HepG2 (cell line): Measurements from ENCODE around the gene HEXIM1. TPM values are rescaled to one million over a fixed set of nuclear protein-coding genes. Genes with fewer than 3 reads are reported as not detected.

Source experiments
- AHR ChIP-seq: IDR thresholded peaks from 2 replicates; pipeline ENCODE4 v1.6.1; 2018; ENCODE audit warnings: missing genetic modification reagents, missing compliant biosample characterization
- BORCS8-MEF2B ChIP-seq: sonication (generic); formaldehyde crosslinking; IDR thresholded peaks from 2 replicates; pipeline ENCODE4 v1.8.0; 2022; ENCODE audit warnings: mild to moderate bottlenecking, missing genetic modification reagents
- CENPX ChIP-seq: sonication (generic); formaldehyde crosslinking; IDR thresholded peaks from 2 replicates; pipeline ENCODE4 v1.9.0; 2021; ENCODE audit warnings: mild to moderate bottlenecking, missing genetic modification reagents, moderate library complexity
- HNF4G ChIP-seq, 2 experiments: sonication (generic) in 1 of 2; formaldehyde crosslinking in 1 of 2; IDR thresholded peaks; 2 replicates each; pipeline versions ENCODE4 v1.4.0 to v1.6.1; 2011 to 2020; ENCODE audit warnings: borderline replicate concordance in 2 of 2, low read depth in 2 of 2, mild to moderate bottlenecking in 2 of 2, low read length in 1 of 2, missing genetic modification reagents in 1 of 2, moderate library complexity in 1 of 2
- KAT7 ChIP-seq: IDR thresholded peaks from 2 replicates; pipeline ENCODE4 v1.6.1; 2018; ENCODE audit warnings: borderline replicate concordance, missing compliant biosample characterization
- MATR3 ChIP-seq: sonication (generic); formaldehyde crosslinking; IDR thresholded peaks from 2 replicates; pipeline ENCODE4 v1.4.0; 2020; ENCODE audit warnings: missing genetic modification reagents
- MLLT10 ChIP-seq: sonication (generic); formaldehyde crosslinking; IDR thresholded peaks from 2 replicates; pipeline ENCODE4 v1.4.0; 2020; ENCODE audit warnings: missing genetic modification reagents
- MYPOP ChIP-seq: sonication (generic); formaldehyde crosslinking; IDR thresholded peaks from 2 replicates; pipeline ENCODE4 v1.8.1; 2023; ENCODE audit warnings: mild to moderate bottlenecking, moderate library complexity, missing genetic modification reagents
- NFKBIZ ChIP-seq: IDR thresholded peaks from 2 replicates; pipeline ENCODE4 v1.6.1; 2018; ENCODE audit warnings: missing genetic modification reagents, missing compliant biosample characterization
- RFX5 ChIP-seq: IDR thresholded peaks from 2 replicates; pipeline ENCODE4 v1.6.1; 2011; ENCODE audit warnings: low read depth, low read length, improper control_type of control experiment
- SALL1 ChIP-seq: sonication (generic); formaldehyde crosslinking; IDR thresholded peaks from 2 replicates; pipeline ENCODE4 v1.8.0; 2022; ENCODE audit warnings: mild to moderate bottlenecking, missing genetic modification reagents
- SMARCE1 ChIP-seq: fragments of 450-650 bp; IDR thresholded peaks from 2 replicates; pipeline ENCODE4 v1.6.1; 2017; ENCODE audit warnings: borderline replicate concordance
- ZBTB38 ChIP-seq: sonication (generic); formaldehyde crosslinking; IDR thresholded peaks from 2 replicates; pipeline ENCODE4 v1.5.1; 2020; ENCODE audit warnings: mild to moderate bottlenecking, missing genetic modification reagents
- ZBTB8A ChIP-seq: sonication (generic); formaldehyde crosslinking; IDR thresholded peaks from 2 replicates; pipeline ENCODE4 v1.4.0; 2020; ENCODE audit warnings: mild to moderate bottlenecking, low read depth, missing genetic modification reagents, borderline replicate concordance
- ZNF235 ChIP-seq: sonication (generic); formaldehyde crosslinking; IDR thresholded peaks from 2 replicates; pipeline ENCODE4 v1.8.1; 2023; ENCODE audit warnings: mild to moderate bottlenecking, missing genetic modification reagents, borderline replicate concordance
- ZNF362 ChIP-seq: sonication (generic); formaldehyde crosslinking; IDR thresholded peaks from 2 replicates; pipeline ENCODE4 v1.4.0; 2020; ENCODE audit warnings: missing genetic modification reagents, mild to moderate bottlenecking, borderline replicate concordance
- ZSCAN21 ChIP-seq: sonication (generic); formaldehyde crosslinking; IDR thresholded peaks from 2 replicates; pipeline ENCODE4 v1.8.0; 2022; ENCODE audit warnings: mild to moderate bottlenecking, missing genetic modification reagents, moderate library complexity, borderline replicate concordance
- polyA plus RNA-seq, 8 experiments: library from polyadenylated mRNA; depleted of rRNA in 3 of 8; stranded (reverse) in 7 of 8; unstranded in 1 of 8; fragments of >200 nt; fragmentation: Illumina TruSeq in 4 of 8; extraction: Trizol in 4 of 8; gene quantifications; 2 replicates each; pipeline versions ENCODE4 v1.2.1 to v1.2.3, GENCODE V29; 2011 to 2016; ENCODE audit warnings: low read depth in 4 of 8, missing spikeins in 1 of 8, mixed read lengths in 1 of 8; ENCODE audit not compliant: insufficient read depth in 1 of 8
- total RNA-seq, 5 experiments: library from RNA; depleted of rRNA; stranded (reverse); fragments of >200 nt; fragmentation: Illumina TruSeq; extraction: Trizol; gene quantifications; 2 replicates each; pipeline ENCODE4 v1.2.3, GENCODE V29; 2016; ENCODE audit warnings: low read depth in 1 of 5
- TF ChIP-seq, protein P1 (sequence below): sonication (generic); formaldehyde crosslinking; IDR thresholded peaks from 2 replicates; pipeline ENCODE4 v1.8.0; 2022; ENCODE audit warnings: missing genetic modification reagents, mild to moderate bottlenecking, moderate library complexity, borderline replicate concordance
- TF ChIP-seq, protein P2 (sequence below): IDR thresholded peaks from 2 replicates; pipeline ENCODE4 v1.6.1; 2016; ENCODE audit warnings: mild to moderate bottlenecking
- TF ChIP-seq, protein P3 (sequence below): sonication (generic); formaldehyde crosslinking; IDR thresholded peaks from 2 replicates; pipeline ENCODE4 v1.8.1; 2022; ENCODE audit warnings: low read depth, mild to moderate bottlenecking, missing genetic modification reagents

The HEXIM1 gene
- total and polyA plus RNA-seq, 2 of the 13 experiments (the other 11 are each of a cell fraction or from before 2014, with no cell fraction given): 10.5 to 16.6 TPM

- TF ChIP-seq ZNF235 (no peak), RFX5 (no peak), ZSCAN21 (CRISPR knock-in tag) (no peak), AHR (CRISPR knock-in tag) (no peak), MLLT10 (CRISPR knock-in tag) (no peak), HNF4G (IDR thresholded peaks at IDR 0.05; ENCODE audit: borderline replicate concordance, low read depth, low read length) (no peak), HNF4G (CRISPR knock-in tag; IDR thresholded peaks at IDR 0.05; ENCODE audit: borderline replicate concordance, low read depth) (no peak), ZBTB8A (CRISPR knock-in tag) (no peak), SMARCE1 (no peak), MATR3 (CRISPR knock-in tag) (no peak), ZBTB38 (no peak), BORCS8-MEF2B (CRISPR knock-in tag) (no peak), KAT7 (CRISPR knock-in tag) (no peak), MYPOP (no peak; the same call in 1 of the 2 replicates), CENPX (no peak), NFKBIZ (CRISPR knock-in tag) (no peak), SALL1 (peak; percentile 47; the same call in 1 of the 2 replicates), ZNF362 (CRISPR knock-in tag) (peak; percentile 53; the same call in 1 of the 2 replicates)
- TF ChIP-seq, protein P1, sequence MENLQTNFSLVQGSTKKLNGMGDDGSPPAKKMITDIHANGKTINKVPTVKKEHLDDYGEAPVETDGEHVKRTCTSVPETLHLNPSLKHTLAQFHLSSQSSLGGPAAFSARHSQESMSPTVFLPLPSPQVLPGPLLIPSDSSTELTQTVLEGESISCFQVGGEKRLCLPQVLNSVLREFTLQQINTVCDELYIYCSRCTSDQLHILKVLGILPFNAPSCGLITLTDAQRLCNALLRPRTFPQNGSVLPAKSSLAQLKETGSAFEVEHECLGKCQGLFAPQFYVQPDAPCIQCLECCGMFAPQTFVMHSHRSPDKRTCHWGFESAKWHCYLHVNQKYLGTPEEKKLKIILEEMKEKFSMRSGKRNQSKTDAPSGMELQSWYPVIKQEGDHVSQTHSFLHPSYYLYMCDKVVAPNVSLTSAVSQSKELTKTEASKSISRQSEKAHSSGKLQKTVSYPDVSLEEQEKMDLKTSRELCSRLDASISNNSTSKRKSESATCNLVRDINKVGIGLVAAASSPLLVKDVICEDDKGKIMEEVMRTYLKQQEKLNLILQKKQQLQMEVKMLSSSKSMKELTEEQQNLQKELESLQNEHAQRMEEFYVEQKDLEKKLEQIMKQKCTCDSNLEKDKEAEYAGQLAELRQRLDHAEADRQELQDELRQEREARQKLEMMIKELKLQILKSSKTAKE (CRISPR knock-in tag): no peak
- TF ChIP-seq, protein P2, sequence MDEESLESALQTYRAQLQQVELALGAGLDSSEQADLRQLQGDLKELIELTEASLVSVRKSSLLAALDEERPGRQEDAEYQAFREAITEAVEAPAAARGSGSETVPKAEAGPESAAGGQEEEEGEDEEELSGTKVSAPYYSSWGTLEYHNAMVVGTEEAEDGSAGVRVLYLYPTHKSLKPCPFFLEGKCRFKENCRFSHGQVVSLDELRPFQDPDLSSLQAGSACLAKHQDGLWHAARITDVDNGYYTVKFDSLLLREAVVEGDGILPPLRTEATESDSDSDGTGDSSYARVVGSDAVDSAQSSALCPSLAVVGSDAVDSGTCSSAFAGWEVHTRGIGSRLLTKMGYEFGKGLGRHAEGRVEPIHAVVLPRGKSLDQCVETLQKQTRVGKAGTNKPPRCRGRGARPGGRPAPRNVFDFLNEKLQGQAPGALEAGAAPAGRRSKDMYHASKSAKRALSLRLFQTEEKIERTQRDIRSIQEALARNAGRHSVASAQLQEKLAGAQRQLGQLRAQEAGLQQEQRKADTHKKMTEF: no peak
- TF ChIP-seq, protein P3, sequence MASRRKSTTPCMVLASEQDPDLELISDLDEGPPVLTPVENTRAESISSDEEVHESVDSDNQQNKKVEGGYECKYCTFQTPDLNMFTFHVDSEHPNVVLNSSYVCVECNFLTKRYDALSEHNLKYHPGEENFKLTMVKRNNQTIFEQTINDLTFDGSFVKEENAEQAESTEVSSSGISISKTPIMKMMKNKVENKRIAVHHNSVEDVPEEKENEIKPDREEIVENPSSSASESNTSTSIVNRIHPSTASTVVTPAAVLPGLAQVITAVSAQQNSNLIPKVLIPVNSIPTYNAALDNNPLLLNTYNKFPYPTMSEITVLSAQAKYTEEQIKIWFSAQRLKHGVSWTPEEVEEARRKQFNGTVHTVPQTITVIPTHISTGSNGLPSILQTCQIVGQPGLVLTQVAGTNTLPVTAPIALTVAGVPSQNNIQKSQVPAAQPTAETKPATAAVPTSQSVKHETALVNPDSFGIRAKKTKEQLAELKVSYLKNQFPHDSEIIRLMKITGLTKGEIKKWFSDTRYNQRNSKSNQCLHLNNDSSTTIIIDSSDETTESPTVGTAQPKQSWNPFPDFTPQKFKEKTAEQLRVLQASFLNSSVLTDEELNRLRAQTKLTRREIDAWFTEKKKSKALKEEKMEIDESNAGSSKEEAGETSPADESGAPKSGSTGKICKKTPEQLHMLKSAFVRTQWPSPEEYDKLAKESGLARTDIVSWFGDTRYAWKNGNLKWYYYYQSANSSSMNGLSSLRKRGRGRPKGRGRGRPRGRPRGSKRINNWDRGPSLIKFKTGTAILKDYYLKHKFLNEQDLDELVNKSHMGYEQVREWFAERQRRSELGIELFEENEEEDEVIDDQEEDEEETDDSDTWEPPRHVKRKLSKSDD (CRISPR knock-in tag): no peak
These were observed 52.4 kb downstream of the HEXIM1 start (continued) for GRCh38 chr17:45200701-45201100.
